DND-41 (cell line): Measurements from ENCODE around the gene RAI1.

Experiments
- ATAC-seq: fragments of 200-7000 bp; cut with Tn5 transposase; 3 replicates; pipeline ENCODE4 v1.9.1; 2021; ENCODE audit warnings: low read depth; ENCODE audit not compliant: insufficient read depth
- DNase-seq: peaks from one replicate; pipeline ENCODE4 v3.0.0-alpha.2; 2020
- H2AFZ ChIP-seq: 2 replicates; pipeline ENCODE4 v1.6.0; 2012; ENCODE audit warnings: low read depth, low read length
- H3K27ac ChIP-seq: 2 replicates; pipeline ENCODE4 v1.5.1; 2012; ENCODE audit warnings: low read length, inconsistent platforms
- H3K27me3 ChIP-seq: fragments of 200-600 bp; sonication (generic); 2 replicates; pipeline ENCODE4 v1.6.0; 2012; ENCODE audit warnings: low read length, mild to moderate bottlenecking, inconsistent platforms; ENCODE audit not compliant: insufficient read depth, poor library complexity
- H3K36me3 ChIP-seq: 2 replicates; pipeline ENCODE4 v1.5.1; 2012; ENCODE audit warnings: low read length, inconsistent platforms; ENCODE audit not compliant: insufficient read depth
- H3K4me1 ChIP-seq: 2 replicates; pipeline ENCODE4 v1.5.1; 2012; ENCODE audit warnings: mild to moderate bottlenecking, low read length; ENCODE audit not compliant: insufficient read depth
- H3K4me2 ChIP-seq: 2 replicates; pipeline ENCODE4 v1.6.0; 2012; ENCODE audit warnings: mild to moderate bottlenecking, moderate library complexity, low read length, inconsistent platforms; ENCODE audit not compliant: insufficient read depth
- H3K4me3 ChIP-seq, 2 experiments: fragments of 200-600 bp in 1 of 2; shearing (Covaris generic) in 1 of 2; 2 replicates each; pipeline ENCODE4 v1.5.1; 2012 to 2016; ENCODE audit warnings: inconsistent platforms in 2 of 2, low read length in 2 of 2, mild to moderate bottlenecking in 2 of 2, low read depth in 1 of 2, moderate library complexity in 1 of 2
- H3K79me2 ChIP-seq: 2 replicates; pipeline ENCODE4 v1.6.0; 2012; ENCODE audit warnings: low read length, inconsistent platforms; ENCODE audit not compliant: insufficient read depth
- H3K9ac ChIP-seq: 2 replicates; pipeline ENCODE4 v1.6.0; 2012; ENCODE audit warnings: low read depth, mild to moderate bottlenecking, inconsistent platforms, low read length, moderate library complexity
- H3K9me3 ChIP-seq: 2 replicates; pipeline ENCODE4 v1.5.1; 2012; ENCODE audit warnings: low read length, moderate library complexity, mild to moderate bottlenecking, inconsistent platforms; ENCODE audit not compliant: insufficient read depth, severe bottlenecking
- H4K20me1 ChIP-seq: 2 replicates; pipeline ENCODE4 v1.6.0; 2012; ENCODE audit warnings: low read length; ENCODE audit not compliant: insufficient read depth
- EZH2 ChIP-seq: IDR thresholded peaks from 3 replicates; pipeline ENCODE4 v1.6.1; 2012; ENCODE audit warnings: borderline replicate concordance, low read depth, mild to moderate bottlenecking, moderate library complexity, low read length, inconsistent platforms; ENCODE audit not compliant: severe bottlenecking
- TF ChIP-seq, protein P1 (sequence below): IDR thresholded peaks from 2 replicates; pipeline ENCODE4 v1.5.1; 2012; ENCODE audit warnings: borderline replicate concordance, low read length, moderate library complexity, mild to moderate bottlenecking; ENCODE audit not compliant: poor library complexity, severe bottlenecking; ENCODE audit errors: extremely low read depth

The RAI1 gene

DNA sequence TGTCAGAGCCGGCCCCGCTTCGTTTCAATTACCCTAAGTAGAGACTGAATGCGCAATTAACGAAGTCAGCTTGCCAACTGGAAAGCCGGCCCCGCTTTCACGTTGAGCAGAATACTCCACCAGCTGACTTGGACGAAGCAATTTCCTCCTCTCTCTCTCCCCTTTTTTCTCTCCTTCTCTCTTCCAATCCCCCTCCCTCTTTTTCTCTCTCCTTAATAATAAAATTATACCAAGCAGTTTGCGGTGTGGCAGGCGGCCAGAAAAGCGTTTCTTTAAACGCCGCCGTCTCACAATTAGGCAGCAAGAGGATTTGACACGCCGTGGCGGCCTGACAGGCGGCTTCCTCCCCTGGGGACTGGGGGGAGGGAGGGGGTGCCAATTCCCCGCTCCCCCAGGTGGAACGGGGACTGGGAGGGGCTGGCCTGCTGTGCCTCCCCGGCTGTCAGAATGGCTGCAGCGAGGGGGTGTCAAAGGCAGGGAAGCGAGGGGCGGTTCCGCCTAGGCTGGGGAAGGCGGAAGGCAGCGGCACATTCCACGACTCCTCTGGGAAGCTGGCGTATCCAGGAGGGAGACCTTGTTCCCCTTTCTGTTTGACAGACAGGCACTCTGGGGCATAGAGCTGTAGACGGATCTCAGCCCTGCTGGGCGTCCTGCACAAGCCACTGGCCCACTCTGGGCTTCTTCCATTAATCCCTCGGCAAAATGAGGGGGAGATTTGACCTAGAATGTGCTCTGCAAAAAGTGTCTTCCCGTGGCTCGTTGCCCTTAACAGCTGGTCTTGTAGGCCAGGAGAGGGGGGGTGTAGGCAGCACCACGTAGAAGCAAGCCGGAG lies 102.8 kb downstream of the RAI1 start:
- TF ChIP-seq EZH2: no peak
- TF ChIP-seq, protein P1, sequence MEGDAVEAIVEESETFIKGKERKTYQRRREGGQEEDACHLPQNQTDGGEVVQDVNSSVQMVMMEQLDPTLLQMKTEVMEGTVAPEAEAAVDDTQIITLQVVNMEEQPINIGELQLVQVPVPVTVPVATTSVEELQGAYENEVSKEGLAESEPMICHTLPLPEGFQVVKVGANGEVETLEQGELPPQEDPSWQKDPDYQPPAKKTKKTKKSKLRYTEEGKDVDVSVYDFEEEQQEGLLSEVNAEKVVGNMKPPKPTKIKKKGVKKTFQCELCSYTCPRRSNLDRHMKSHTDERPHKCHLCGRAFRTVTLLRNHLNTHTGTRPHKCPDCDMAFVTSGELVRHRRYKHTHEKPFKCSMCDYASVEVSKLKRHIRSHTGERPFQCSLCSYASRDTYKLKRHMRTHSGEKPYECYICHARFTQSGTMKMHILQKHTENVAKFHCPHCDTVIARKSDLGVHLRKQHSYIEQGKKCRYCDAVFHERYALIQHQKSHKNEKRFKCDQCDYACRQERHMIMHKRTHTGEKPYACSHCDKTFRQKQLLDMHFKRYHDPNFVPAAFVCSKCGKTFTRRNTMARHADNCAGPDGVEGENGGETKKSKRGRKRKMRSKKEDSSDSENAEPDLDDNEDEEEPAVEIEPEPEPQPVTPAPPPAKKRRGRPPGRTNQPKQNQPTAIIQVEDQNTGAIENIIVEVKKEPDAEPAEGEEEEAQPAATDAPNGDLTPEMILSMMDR: no peak
- Histone ChIP-seq H2AFZ (no peak overlapping the region), H3K27me3 (no peaks in the 10 kb centered on the region), H3K4me1 (peaks cover 13% of the 10 kb centered on the region), H3K4me3 (no peak overlapping the region), H3K9me3 (no peaks in the 10 kb centered on the region), H4K20me1 (peaks cover 90% of the 10 kb centered on the region), H3K27ac (no peak overlapping the region), H3K4me2 (no peak overlapping the region), H3K36me3 (no peaks in the 10 kb centered on the region), H3K9ac (no peak overlapping the region), H3K79me2 (peaks cover 82% of the 10 kb centered on the region)
- peak; percentile 36 for DNase-seq
- no peak for ATAC-seq

DNA sequence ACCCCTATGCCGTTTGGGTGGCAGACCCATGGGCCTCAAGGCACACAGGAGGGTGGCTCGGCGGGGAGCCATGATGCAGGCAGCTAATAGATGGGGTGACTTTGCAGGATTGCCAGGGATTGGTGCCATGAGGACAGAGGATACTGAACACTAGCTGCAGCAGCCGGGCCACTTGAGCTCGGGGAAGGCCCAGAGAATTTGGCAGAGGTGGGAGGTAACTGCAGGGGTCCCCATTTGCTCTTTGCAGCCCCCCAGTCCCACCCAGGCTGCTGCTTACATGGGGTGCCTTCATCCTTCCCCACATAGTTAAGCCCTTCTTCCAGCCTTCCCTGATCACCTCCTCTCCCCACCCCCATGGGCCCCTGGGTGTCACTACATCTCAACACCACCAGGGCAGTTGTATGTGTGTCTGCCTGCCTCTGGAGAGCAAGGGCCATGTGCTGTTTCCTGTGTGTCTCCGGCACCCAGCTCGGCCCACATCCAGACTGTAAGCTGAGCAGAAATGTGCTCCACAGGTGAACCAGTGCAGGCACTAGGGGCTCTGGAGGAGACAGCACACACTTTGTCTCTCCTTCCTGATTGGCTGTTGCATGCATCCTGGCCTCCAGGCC lies 103.5 kb downstream of the RAI1 start:
- Histone ChIP-seq H3K36me3 (no peaks in the 10 kb centered on the region), H3K4me3 (no peak overlapping the region), H3K9ac (no peak overlapping the region), H3K4me2 (no peak overlapping the region), H3K79me2 (peaks cover 84% of the 10 kb centered on the region), H3K4me1 (peaks cover 13% of the 10 kb centered on the region), H3K27me3 (no peaks in the 10 kb centered on the region), H3K9me3 (no peaks in the 10 kb centered on the region), H2AFZ (no peak overlapping the region), H3K27ac (peak overlapping the region; percentile 26), H4K20me1 (peaks cover 92% of the 10 kb centered on the region)
- ATAC-seq: peak; percentile 46
- TF ChIP-seq, protein P1: peak; percentile 27
- no peak for TF ChIP-seq EZH2
- no peak for DNase-seq

DNA sequence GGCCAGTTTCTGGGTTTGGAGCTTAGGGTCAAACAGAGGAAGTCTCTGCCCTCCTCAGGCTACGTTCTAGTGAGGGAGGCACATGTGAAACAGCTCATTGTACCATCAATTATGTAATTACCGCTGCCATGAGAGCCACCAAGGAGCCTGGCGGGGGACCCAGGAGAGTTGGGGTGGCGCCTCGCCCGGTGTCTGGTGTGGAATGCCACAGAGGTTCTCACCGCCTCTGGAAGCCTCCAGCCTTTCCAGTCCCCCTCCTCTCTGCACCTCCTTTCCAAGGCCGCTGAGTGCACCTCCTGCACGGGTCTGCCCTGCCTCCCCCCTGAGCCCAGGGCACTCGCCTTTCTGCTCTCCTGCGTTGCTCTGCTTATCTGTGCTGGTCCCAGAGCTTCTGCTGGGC lies 104.1 kb downstream of the RAI1 start:
- peaks cover 13% of the 10 kb centered on the region for H3K4me1 ChIP-seq
- no peak overlapping the region; the same call in 1 of the 2 replicates for H3K27ac ChIP-seq
- no peak for TF ChIP-seq EZH2
- TF ChIP-seq, protein P1: no peak
- no peaks in the 10 kb centered on the region for H3K36me3 ChIP-seq
- H2AFZ ChIP-seq: no peak overlapping the region
- no peak overlapping the region for H3K4me2 ChIP-seq
- H4K20me1 ChIP-seq: peaks cover 94% of the 10 kb centered on the region
- H3K79me2 ChIP-seq: peaks cover 88% of the 10 kb centered on the region
- H3K9ac ChIP-seq: no peak overlapping the region
- no peaks in the 10 kb centered on the region for H3K27me3 ChIP-seq
- no peak for DNase-seq
- H3K9me3 ChIP-seq: no peaks in the 10 kb centered on the region
- H3K4me3 ChIP-seq: no peak overlapping the region
- ATAC-seq: no peak
